ENCODE data around the gene USH2A.
"Not testable (repeated sequence)": the region's sequence is repeated elsewhere in the genome, so short reads cannot be mapped to it uniquely, and the experiment has no call there.

The USH2A gene

GRCh38 chr1:216390956-216391355, 32.3 kb downstream of the USH2A start:
- DNase-seq = no peak

- no peak for DNase-seq
Observed at GRCh38 chr1:216389774-216390173, 33.5 kb downstream of the USH2A start.

- DNase-seq = no peak
Observed at GRCh38 chr1:216388558-216388957, 34.7 kb downstream of the USH2A start.

GRCh38 chr1:216387782-216388181, 35.5 kb downstream of the USH2A start:
- DNase-seq = no peak

- DNase-seq = no peak
Observed at GRCh38 chr1:216379441-216379840, 43.8 kb downstream of the USH2A start.

GRCh38 chr1:216368249-216368648, 55.0 kb downstream of the USH2A start:
- no peak for DNase-seq

GRCh38 chr1:216366979-216367378, 56.3 kb downstream of the USH2A start:
- DNase-seq = no peak

- no peak for DNase-seq
Observed at GRCh38 chr1:216356945-216357344, 66.3 kb downstream of the USH2A start.

GRCh38 chr1:216350186-216350585, 73.1 kb downstream of the USH2A start:
- DNase-seq = no peak

- DNase-seq = no peak
Observed at GRCh38 chr1:216346526-216346925, 76.7 kb downstream of the USH2A start.

- not testable (repeated sequence) for DNase-seq
Observed at GRCh38 chr1:216340542-216340941, 82.7 kb downstream of the USH2A start.

GRCh38 chr1:216332462-216332861, 90.8 kb downstream of the USH2A start:
- DNase-seq = no peak

GRCh38 chr1:216332003-216332402, 91.2 kb downstream of the USH2A start:
- DNase-seq = no peak

GRCh38 chr1:216331211-216331610, 92.0 kb downstream of the USH2A start:
- DNase-seq = no peak

GRCh38 chr1:216330262-216330661, 93.0 kb downstream of the USH2A start:
- DNase-seq = no peak

GRCh38 chr1:216325946-216326345, 97.3 kb downstream of the USH2A start:
- DNase-seq = no peak

GRCh38 chr1:216325336-216325735, 97.9 kb downstream of the USH2A start:
- DNase-seq = no peak

- DNase-seq = no peak
Observed at GRCh38 chr1:216323344-216323743, 99.9 kb downstream of the USH2A start.

- no peak for DNase-seq
Observed at GRCh38 chr1:216314379-216315095, 108.7 kb downstream of the USH2A start.

GRCh38 chr1:216310776-216311175, 112.5 kb downstream of the USH2A start:
- DNase-seq = no peak

GRCh38 chr1:216306830-216307229, 116.4 kb downstream of the USH2A start:
- no peak for DNase-seq

- no peak for DNase-seq
Observed at GRCh38 chr1:216303690-216304089, 119.6 kb downstream of the USH2A start.

- DNase-seq = no peak
Observed at GRCh38 chr1:216293683-216294082, 129.6 kb downstream of the USH2A start.

- DNase-seq = no peak
Observed at GRCh38 chr1:216290074-216290473, 133.2 kb downstream of the USH2A start.

GRCh38 chr1:216285052-216285451, 138.2 kb downstream of the USH2A start:
- DNase-seq = no peak

Measured in stimulated activated CD4-positive, alpha-beta T cell treated with anti-CD3 and anti-CD28 coated beads, Interleukin-4, amount 100 ng/mL, for 24 hours (primary cell).